HG02884 (cell line): ENCODE results near the gene HBZ.
"Not testable (repeated sequence)": the region's sequence is repeated elsewhere in the genome, so short reads cannot be mapped to it uniquely, and the experiment has no call there.

Source experiments
- ATAC-seq: cut with Tn5 transposase; IDR thresholded peaks from one replicate; pipeline ENCODE4 v1.9.1; 2021; ENCODE audit warnings: mild to moderate bottlenecking, moderate library complexity; ENCODE audit not compliant: unreplicated experiment

The HBZ gene

DNA sequence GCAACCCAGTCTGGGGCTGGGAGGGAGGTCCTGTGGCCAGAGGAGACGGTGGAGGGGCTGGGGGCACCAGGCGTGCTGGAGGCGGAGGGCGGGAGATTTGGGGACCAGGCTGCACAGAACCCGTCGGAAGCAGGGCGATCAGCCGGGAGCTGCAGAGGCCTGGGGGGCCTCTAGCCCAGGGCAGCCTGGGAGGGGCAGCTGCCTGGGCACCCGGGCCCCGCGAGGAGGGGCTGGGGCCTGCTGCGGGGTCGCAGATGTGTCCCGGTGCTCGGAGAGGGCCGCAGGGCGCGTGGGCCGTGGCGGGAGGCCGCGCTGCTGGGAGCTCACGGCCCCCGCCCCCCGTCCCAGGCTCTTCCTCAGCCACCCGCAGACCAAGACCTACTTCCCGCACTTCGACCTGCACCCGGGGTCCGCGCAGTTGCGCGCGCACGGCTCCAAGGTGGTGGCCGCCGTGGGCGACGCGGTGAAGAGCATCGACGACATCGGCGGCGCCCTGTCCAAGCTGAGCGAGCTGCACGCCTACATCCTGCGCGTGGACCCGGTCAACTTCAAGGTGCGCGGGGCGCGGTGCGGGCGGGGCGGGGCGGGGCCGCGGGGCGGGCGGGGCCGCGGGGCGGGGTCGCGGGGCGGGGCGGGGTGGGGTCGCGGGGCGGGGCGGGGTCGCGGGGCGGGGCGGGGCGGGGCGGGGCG is 11.8 kb downstream of the HBZ start:
- ATAC-seq = not testable (repeated sequence)

DNA sequence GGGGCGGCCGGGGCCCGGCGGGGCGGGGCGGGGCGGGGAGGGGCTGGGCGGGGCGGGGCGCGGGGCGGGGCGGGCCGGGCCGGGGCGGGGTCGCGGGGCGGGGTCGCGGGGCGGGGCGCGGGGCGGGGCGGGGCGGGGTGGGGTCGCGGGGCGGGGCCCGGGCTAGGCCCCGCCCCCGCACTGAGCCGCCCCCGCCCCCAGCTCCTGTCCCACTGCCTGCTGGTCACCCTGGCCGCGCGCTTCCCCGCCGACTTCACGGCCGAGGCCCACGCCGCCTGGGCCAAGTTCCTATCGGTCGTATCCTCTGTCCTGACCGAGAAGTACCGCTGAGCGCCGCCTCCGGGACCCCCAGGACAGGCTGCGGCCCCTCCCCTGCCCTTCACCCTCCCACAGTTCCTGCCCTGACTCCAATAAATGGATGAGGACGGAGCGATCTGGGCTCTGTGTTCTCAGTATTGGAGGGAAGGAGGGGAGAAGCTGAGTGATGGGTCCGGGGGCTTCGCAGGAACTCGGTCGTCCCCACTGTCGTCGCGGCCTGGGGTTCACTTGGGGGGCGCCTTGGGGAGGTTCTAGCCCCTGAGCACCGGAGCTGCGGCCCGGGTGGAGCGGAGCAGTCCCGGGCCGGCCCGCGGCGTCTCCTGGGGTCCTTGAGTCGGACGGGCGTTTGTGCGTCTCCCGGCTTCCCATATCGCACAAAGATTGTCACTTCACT is 12.5 kb downstream of the HBZ start:
- no peak for ATAC-seq

DNA sequence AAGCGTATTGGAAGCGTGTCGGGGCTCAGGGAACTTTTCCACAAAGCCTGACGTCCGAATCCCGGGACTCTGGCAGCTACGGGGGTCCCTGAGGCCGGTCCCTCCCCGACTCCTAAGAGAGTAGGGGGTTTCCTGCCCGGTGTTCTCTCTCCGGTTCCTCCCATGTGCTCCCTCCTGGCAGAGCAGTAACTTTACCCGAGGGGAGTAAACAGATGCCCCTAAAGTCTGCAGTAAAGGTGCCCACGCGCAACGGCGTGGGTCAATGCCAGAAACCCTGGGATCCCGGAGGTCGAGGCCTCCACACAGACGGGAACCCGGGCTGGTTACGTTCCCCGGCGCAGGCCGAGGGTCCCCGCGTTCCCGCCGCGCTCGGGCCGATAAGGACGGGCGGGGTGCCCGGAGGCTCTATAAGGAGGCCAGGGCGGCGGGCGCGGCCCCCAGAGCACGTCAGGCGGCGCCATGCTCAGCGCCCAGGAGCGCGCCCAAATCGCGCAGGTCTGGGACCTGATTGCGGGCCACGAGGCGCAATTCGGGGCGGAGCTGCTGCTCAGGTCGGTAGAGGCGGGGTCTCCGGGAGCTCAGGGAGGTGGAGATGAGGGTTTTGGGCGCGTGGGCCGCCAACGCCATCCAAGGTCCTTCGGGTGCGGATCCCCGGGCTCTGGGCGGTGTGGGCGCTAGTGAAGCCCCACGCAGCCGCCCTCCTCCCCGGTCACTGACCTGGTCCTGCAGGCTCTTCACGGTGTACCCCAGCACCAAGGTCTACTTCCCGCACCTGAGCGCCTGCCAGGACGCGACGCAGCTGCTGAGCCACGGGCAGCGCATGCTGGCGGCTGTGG is 13.3 kb downstream of the HBZ start, which contains the start of gene HBM:
HBM (plus strand) TSS at position 440 of the 836 bp plus-strand sequence; CDS start at position 460, 20 bp downstream.
- ATAC-seq = no peak

DNA sequence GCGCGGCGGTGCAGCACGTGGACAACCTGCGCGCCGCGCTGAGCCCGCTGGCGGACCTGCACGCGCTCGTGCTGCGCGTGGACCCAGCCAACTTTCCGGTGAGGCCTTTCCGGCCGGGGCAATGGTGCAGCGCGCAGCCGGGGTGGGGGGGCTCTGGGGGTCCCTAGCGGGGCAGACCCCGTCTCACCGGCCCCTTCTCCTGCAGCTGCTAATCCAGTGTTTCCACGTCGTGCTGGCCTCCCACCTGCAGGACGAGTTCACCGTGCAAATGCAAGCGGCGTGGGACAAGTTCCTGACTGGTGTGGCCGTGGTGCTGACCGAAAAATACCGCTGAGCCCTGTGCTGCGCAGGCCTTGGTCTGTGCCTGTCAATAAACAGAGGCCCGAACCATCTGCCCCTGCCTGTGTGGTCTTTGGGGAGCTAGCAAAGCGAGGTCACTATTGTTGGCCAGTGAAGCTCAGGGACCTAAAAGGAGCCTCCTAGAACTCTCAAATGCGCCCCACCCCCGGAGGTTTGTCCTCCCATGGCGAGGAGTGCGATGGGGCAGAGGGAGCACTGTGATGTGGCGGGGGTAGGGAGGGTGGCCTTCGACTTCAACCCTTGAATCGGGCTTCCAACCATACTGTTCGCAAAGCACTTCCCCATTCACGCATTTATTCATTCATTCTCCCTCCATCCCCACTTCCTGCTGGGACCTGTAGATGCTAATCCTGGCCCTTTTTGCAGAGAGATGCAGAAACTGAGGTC is 14.1 kb downstream of the HBZ start:
- ATAC-seq = no peak

DNA sequence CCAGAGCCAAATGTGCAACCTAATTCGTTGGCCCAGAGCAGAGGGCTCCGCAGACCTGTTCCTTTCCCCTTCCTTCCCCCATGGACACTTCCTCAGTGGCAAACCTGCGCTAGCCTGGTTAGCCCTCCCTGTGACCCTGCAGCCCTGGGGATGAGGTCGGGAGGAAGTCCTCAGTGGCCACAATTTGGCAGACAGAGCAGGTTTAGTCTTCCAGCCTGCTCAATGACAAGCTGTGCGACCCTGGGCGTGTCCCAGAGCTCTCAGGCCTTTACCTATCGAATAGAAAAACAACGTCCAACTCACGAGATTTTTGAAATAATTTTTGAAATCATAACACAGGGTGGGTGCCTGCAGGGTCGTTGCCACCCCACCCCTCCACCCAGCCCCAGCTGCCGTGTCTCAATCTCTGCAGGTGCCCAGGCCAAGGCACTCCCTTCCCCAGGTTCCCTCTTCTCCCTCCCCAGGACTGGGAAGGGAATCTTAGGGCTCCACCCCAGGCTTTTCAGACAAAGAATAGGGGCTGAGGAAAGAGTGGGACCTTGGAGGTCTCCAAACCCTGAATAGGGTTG is 14.8 kb downstream of the HBZ start:
- no peak for ATAC-seq

DNA sequence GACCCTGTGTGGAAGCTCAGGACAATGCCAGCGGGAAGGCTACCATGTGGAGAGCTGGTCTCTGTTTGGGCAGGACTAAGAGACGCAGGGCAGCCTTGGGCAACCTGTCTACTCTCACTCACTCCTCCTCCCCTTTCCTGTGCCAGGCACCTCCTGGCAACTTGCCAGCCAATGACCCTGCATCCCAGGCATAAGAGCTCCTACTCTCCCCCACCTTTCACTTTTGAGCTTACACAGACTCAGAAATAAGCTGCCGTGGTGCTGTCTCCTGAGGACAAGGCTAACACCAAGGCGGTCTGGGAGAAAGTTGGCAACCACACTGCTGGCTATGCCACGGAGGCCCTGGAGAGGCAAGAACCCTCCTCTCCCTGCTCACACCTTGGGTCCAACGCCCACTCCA is 16.0 kb downstream of the HBZ start:
- ATAC-seq = no peak

DNA sequence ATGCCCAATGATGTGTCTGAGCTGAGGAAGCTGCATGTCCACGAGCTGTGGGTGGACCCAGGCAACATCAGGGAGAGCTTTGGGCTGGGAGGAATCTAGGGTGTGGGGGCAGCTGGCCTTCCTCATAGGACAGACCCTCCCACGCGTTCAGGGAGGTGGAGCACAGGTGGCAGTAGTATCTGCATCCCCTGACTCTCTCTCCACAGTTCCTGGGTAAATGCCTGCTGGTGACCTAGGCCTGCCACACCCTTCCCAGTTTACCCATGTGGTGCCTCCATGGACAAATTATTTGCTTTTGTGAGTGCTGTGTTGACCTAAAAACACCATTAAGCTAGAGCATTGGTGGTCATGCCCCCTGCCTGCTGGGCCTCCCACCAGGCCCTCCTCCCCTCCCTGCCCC is 16.6 kb downstream of the HBZ start:
- no peak for ATAC-seq

DNA sequence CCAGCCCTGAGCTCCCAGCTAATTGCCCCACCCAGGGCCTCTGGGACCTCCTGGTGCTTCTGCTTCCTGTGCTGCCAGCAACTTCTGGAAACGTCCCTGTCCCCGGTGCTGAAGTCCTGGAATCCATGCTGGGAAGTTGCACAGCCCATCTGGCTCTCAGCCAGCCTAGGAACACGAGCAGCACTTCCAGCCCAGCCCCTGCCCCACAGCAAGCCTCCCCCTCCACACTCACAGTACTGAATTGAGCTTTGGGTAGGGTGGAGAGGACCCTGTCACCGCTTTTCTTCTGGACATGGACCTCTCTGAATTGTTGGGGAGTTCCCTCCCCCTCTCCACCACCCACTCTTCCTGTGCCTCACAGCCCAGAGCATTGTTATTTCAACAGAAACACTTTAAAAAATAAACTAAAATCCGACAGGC is 17.7 kb downstream of the HBZ start:
- ATAC-seq = not testable (repeated sequence)

DNA sequence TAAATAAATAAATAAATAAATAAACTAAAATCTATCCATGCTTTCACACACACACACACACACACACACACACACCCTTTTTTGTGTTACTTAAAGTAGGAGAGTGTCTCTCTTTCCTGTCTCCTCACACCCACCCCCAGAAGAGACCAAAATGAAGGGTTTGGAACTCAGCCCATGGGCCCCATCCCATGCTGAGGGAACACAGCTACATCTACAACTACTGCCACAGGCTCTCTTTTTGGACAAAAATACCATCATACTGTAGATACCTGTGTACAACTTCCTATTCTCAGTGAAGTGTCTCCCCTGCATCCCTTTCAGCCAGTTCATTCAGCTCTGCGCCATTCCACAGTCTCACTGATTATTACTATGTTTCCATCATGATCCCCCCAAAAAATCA is 18.3 kb downstream of the HBZ start:
- no peak for ATAC-seq

DNA sequence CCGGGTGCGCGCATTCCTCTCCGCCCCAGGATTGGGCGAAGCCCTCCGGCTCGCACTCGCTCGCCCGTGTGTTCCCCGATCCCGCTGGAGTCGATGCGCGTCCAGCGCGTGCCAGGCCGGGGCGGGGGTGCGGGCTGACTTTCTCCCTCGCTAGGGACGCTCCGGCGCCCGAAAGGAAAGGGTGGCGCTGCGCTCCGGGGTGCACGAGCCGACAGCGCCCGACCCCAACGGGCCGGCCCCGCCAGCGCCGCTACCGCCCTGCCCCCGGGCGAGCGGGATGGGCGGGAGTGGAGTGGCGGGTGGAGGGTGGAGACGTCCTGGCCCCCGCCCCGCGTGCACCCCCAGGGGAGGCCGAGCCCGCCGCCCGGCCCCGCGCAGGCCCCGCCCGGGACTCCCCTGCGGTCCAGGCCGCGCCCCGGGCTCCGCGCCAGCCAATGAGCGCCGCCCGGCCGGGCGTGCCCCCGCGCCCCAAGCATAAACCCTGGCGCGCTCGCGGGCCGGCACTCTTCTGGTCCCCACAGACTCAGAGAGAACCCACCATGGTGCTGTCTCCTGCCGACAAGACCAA is 20.0 kb downstream of the HBZ start, which contains the start of gene HBA2:
HBA2 (plus strand) TSS at position 503 of the 568 bp plus-strand sequence; CDS start at position 540, 37 bp downstream.
- ATAC-seq = not testable (repeated sequence)

DNA sequence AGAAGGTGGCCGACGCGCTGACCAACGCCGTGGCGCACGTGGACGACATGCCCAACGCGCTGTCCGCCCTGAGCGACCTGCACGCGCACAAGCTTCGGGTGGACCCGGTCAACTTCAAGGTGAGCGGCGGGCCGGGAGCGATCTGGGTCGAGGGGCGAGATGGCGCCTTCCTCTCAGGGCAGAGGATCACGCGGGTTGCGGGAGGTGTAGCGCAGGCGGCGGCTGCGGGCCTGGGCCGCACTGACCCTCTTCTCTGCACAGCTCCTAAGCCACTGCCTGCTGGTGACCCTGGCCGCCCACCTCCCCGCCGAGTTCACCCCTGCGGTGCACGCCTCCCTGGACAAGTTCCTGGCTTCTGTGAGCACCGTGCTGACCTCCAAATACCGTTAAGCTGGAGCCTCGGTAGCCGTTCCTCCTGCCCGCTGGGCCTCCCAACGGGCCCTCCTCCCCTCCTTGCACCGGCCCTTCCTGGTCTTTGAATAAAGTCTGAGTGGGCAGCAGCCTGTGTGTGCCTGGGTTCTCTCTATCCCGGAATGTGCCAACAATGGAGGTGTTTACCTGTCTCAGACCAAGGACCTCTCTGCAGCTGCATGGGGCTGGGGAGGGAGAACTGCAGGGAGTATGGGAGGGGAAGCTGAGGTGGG is 20.9 kb downstream of the HBZ start:
- not testable (repeated sequence) for ATAC-seq

DNA sequence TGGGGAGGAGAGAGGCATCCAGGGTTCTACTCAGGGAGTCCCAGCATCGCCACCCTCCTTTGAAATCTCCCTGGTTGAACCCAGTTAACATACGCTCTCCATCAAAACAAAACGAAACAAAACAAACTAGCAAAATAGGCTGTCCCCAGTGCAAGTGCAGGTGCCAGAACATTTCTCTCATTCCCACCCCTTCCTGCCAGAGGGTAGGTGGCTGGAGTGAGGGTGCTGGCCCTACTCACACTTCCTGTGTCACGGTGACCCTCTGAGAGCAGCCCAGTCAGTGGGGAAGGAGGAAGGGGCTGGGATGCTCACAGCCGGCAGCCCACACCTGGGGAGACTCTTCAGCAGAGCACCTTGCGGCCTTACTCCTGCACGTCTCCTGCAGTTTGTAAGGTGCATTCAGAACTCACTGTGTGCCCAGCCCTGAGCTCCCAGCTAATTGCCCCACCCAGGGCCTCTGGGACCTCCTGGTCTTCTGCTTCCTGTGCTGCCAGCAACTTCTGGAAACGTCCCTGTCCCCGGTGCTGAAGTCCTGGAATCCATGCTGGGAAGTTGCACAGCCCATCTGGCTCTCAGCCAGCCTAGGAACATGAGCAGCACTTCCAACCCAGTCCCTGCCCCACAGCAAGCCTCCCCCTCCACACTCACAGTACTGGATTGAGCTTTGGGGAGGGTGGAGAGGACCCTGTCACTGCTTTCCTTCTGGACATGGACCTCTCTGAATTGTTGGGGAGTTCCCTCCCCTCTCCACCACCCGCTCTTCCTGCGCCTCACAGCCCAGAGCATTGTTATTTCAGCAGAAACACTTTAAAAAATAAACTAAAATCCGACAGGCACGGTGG is 21.7 kb downstream of the HBZ start:
- ATAC-seq = not testable (repeated sequence)

DNA sequence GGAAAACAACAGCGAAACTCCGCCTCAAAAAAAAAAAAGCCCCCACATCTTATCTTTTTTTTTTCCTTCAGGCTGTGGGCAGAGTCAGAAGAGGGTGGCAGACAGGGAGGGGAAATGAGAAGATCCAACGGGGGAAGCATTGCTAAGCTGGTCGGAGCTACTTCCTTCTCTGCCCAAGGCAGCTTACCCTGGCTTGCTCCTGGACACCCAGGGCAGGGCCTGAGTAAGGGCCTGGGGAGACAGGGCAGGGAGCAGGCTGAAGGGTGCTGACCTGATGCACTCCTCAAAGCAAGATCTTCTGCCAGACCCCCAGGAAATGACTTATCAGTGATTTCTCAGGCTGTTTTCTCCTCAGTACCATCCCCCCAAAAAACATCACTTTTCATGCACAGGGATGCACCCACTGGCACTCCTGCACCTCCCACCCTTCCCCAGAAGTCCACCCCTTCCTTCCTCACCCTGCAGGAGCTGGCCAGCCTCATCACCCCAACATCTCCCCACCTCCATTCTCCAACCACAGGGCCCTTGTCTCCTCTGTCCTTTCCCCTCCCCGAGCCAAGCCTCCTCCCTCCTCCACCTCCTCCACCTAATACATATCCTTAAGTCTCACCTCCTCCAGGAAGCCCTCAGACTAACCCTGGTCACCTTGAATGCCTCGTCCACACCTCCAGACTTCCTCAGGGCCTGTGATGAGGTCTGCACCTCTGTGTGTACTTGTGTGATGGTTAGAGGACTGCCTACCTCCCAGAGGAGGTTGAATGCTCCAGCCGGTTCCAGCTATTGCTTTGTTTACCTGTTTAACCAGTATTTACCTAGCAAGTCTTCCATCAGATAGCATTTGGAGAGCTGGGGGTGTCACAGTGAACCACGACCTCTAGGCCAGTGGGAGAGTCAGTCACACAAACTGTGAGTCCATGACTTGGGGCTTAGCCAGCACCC is 22.8 kb downstream of the HBZ start:
- ATAC-seq = no peak

DNA sequence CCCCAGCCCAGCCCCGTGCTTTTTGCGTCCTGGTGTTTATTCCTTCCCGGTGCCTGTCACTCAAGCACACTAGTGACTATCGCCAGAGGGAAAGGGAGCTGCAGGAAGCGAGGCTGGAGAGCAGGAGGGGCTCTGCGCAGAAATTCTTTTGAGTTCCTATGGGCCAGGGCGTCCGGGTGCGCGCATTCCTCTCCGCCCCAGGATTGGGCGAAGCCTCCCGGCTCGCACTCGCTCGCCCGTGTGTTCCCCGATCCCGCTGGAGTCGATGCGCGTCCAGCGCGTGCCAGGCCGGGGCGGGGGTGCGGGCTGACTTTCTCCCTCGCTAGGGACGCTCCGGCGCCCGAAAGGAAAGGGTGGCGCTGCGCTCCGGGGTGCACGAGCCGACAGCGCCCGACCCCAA is 23.6 kb downstream of the HBZ start:
- ATAC-seq = not testable (repeated sequence)

DNA sequence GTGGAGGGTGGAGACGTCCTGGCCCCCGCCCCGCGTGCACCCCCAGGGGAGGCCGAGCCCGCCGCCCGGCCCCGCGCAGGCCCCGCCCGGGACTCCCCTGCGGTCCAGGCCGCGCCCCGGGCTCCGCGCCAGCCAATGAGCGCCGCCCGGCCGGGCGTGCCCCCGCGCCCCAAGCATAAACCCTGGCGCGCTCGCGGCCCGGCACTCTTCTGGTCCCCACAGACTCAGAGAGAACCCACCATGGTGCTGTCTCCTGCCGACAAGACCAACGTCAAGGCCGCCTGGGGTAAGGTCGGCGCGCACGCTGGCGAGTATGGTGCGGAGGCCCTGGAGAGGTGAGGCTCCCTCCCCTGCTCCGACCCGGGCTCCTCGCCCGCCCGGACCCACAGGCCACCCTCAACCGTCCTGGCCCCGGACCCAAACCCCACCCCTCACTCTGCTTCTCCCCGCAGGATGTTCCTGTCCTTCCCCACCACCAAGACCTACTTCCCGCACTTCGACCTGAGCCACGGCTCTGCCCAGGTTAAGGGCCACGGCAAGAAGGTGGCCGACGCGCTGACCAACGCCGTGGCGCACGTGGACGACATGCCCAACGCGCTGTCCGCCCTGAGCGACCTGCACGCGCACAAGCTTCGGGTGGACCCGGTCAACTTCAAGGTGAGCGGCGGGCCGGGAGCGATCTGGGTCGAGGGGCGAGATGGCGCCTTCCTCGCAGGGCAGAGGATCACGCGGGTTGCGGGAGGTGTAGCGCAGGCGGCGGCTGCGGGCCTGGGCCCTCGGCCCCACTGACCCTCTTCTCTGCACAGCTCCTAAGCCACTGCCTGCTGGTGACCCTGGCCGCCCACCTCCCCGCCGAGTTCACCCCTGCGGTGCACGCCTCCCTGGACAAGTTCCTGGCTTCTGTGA is 24.3 kb downstream of the HBZ start, which contains the start of gene HBA1:
HBA1 (plus strand) TSS at position 204 of the 906 bp plus-strand sequence; CDS start at position 241, 37 bp downstream.
- ATAC-seq = not testable (repeated sequence)

DNA sequence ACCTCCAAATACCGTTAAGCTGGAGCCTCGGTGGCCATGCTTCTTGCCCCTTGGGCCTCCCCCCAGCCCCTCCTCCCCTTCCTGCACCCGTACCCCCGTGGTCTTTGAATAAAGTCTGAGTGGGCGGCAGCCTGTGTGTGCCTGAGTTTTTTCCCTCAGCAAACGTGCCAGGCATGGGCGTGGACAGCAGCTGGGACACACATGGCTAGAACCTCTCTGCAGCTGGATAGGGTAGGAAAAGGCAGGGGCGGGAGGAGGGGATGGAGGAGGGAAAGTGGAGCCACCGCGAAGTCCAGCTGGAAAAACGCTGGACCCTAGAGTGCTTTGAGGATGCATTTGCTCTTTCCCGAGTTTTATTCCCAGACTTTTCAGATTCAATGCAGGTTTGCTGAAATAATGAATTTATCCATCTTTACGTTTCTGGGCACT is 25.0 kb downstream of the HBZ start:
- ATAC-seq = no peak
